AG04449 (cell line): Measurements from ENCODE around the gene IDH2.
"Not testable (repeated sequence)": the region's sequence is repeated elsewhere in the genome, so short reads cannot be mapped to it uniquely, and the experiment has no call there.

Source experiments
- CTCF ChIA-PET: fragments of 350-600 bp; formaldehyde crosslinking; extraction: SDS; loops from one replicate; lab custom pipeline; 2021; ENCODE audit warnings: antibody characterized with exemption; lab: Yijun Ruan, JAX
- POLR2A ChIA-PET: fragments of 400-600, 350-600 bp; formaldehyde crosslinking; extraction: SDS; loops from one replicate; lab custom pipeline; 2020; ENCODE audit warnings: antibody characterized with exemption, inconsistent platforms; lab: Yijun Ruan, JAX
- DNase-seq: peaks from one replicate; pipeline ENCODE4 v3.0.0-alpha.2; 2010; ENCODE audit warnings: low read depth, low spot score
- H3K4me3 ChIP-seq: 2 replicates; pipeline ENCODE4 v1.5.1; 2011; ENCODE audit warnings: low read depth, mild to moderate bottlenecking, control low read depth, low read length
- CTCF ChIP-seq: IDR thresholded peaks from one replicate; pipeline ENCODE4 v1.5.1; 2011; ENCODE audit warnings: mild to moderate bottlenecking, moderate library complexity, low read length, control low read depth, inconsistent platforms; ENCODE audit not compliant: insufficient read depth; ENCODE audit errors: missing control alignments

Gene IDH2

GRCh38 chr15:90101969-90102890 is at the start of gene IDH2:
IDH2 (minus strand) TSS chr15:90102468; CDS start chr15:90102390, 78 bp downstream.
- no peak for TF ChIP-seq CTCF
- CTCF ChIA-PET, result interaction anchor here (0.6 to 3.4 kb wide), 6 partner anchors 16 to 311 kb away, joined by 3 to 10 read pairs (median 4); partner anchors contain the start of genes CIB1 and GDPGP1
- no peak for DNase-seq
- POLR2A ChIA-PET, result interaction anchor here (0.5 to 1.4 kb wide), 9 partner anchors 13 to 209 kb away, joined by 3 to 4 read pairs (median 3); partner anchors contain the start of gene AP3S2
- H3K4me3 ChIP-seq, result peak within 1 kb of the TSS; percentile 75

- CTCF ChIA-PET, result interaction anchor here (1.0 to 4.4 kb wide), 3 partner anchors 12 to 71 kb away, joined by 3 to 36 read pairs (median 6); no protein-coding TSS in a partner anchor
- DNase-seq, POLR2A ChIA-PET, H3K4me3 ChIP-seq: not testable (repeated sequence)
Observed at GRCh38 chr15:90150551-90150950, 48.3 kb upstream of the IDH2 start.

- TF ChIP-seq CTCF, result no peak
- no peak for DNase-seq
- CTCF ChIA-PET, result interaction anchor here (1.0 to 2.4 kb wide), 2 partner anchors 11 to 69 kb away, joined by 3 to 6 read pairs; no protein-coding TSS in a partner anchor
- POLR2A ChIA-PET, result no interaction called here
- no peak overlapping the region for H3K4me3 ChIP-seq
Observed at GRCh38 chr15:90149609-90150340, 47.5 kb upstream of the IDH2 start.

- POLR2A ChIA-PET, H3K4me3 ChIP-seq, DNase-seq: not testable (repeated sequence)
- CTCF ChIA-PET, result interaction anchor here (1.0 kb wide), 1 partner anchor 75 kb away, joined by 3 read pairs; no protein-coding TSS in a partner anchor
Observed at GRCh38 chr15:90146198-90146761, 44.0 kb upstream of the IDH2 start.

- CTCF ChIA-PET, result no interaction called here
- no peak for TF ChIP-seq CTCF
- H3K4me3 ChIP-seq, result no peak overlapping the region
- DNase-seq, result no peak
- POLR2A ChIA-PET, result no interaction called here
Observed at GRCh38 chr15:90145761-90146160, 43.5 kb upstream of the IDH2 start.

GRCh38 chr15:90145259-90145658 is 43.0 kb upstream of the IDH2 start:
- ChIA-PET CTCF (no interaction called here), POLR2A (no interaction called here)
- DNase-seq, result no peak
- H3K4me3 ChIP-seq, result no peak overlapping the region
- no peak for TF ChIP-seq CTCF
